ENCODE measurements around the gene INPP4A.

The INPP4A gene

DNA sequence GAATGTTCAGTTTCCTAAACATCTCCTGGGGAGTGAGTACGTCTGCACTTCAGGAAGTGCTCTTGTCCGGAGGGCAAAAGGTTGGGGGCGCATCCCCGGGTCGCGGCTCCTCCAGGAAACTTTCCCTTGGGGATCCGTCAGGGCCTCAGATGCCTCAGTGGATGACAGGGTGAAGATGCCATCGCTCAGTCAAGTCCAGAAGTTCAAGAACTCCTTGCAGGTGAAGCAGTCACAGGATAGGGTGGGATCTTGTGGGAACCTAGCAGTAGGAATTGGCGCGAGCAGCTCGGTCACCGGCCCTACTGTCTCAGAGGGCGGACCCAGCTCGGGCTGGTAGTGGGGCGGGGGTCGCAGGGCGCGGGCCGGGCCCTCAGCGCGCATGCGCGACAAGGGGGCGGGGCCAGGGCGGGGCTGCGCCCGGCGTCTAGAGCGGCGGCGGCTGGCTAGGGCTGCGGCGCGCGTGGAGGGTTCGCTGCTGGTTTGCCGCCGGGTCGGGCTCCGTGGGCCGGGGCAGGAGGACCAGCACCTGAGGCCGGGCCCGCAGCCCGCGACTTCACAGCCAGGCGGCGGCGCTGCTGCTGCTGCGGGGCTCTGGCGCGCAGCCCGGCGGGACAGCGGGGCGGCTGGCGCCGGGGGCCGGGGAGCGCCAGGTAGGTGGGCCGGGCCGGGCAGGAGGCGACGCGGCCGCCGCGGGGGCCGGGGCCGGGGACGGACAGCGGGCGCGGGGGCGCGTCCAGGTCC, at the start of gene INPP4A:
TSS of gene INPP4A (plus strand) at position 423 of the 741 bp plus-strand sequence. CDS start 75,191 bp downstream, outside the sequence.
- TF ChIP-seq, protein P1, sequence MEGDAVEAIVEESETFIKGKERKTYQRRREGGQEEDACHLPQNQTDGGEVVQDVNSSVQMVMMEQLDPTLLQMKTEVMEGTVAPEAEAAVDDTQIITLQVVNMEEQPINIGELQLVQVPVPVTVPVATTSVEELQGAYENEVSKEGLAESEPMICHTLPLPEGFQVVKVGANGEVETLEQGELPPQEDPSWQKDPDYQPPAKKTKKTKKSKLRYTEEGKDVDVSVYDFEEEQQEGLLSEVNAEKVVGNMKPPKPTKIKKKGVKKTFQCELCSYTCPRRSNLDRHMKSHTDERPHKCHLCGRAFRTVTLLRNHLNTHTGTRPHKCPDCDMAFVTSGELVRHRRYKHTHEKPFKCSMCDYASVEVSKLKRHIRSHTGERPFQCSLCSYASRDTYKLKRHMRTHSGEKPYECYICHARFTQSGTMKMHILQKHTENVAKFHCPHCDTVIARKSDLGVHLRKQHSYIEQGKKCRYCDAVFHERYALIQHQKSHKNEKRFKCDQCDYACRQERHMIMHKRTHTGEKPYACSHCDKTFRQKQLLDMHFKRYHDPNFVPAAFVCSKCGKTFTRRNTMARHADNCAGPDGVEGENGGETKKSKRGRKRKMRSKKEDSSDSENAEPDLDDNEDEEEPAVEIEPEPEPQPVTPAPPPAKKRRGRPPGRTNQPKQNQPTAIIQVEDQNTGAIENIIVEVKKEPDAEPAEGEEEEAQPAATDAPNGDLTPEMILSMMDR (conservative IDR thresholded peaks at IDR 0.05), result peak; percentile 66
- H3K27ac ChIP-seq, result peak within 1 kb of the TSS; percentile 82

DNA sequence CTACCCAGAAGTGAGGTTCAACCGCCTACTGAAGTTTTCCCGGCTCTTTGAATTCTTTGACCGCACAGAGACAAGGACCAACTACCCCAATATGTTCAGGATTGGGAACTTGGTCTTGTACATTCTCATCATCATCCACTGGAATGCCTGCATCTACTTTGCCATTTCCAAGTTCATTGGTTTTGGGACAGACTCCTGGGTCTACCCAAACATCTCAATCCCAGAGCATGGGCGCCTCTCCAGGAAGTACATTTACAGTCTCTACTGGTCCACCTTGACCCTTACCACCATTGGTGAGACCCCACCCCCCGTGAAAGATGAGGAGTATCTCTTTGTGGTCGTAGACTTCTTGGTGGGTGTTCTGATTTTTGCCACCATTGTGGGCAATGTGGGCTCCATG, 48.7 kb upstream of the INPP4A start:
- TF ChIP-seq, protein P1 (conservative IDR thresholded peaks at IDR 0.05), result no peak
- no peak overlapping the region for H3K27ac ChIP-seq

DNA sequence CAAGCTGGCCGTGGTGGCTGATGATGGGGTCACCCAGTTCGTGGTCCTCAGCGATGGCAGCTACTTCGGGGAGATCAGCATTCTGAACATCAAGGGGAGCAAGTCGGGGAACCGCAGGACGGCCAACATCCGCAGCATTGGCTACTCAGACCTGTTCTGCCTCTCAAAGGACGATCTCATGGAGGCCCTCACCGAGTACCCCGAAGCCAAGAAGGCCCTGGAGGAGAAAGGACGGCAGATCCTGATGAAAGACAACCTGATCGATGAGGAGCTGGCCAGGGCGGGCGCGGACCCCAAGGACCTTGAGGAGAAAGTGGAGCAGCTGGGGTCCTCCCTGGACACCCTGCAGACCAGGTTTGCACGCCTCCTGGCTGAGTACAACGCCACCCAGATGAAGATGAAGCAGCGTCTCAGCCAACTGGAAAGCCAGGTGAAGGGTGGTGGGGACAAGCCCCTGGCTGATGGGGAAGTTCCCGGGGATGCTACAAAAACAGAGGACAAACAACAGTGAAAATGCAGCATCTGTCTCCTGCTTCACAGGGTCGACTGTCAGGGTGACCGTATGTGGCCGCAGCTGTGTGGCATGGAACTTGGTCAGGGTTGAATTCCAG, 47.8 kb upstream of the INPP4A start:
- TF ChIP-seq, protein P1 (conservative IDR thresholded peaks at IDR 0.05), result no peak
- H3K27ac ChIP-seq, result no peak overlapping the region

DNA sequence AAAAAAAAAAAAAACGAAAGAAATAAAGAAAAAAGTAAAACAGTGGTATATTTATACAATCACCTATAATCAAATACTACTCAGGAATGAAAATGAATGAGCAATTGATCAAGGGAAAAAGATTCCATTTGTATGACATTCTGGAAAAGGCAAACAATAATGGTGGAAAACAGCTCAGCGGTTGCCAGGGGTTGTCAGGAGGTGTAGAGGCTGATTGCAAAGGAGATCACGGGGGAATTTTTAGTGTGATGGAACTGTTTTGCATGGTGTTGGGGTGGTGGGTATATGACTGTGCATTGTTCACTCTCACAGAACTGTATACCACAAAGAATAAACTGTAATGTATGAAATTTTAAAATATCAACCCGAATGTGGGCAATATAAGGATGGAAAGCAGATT, 45.5 kb upstream of the INPP4A start:
- TF ChIP-seq, protein P1 (conservative IDR thresholded peaks at IDR 0.05), result no peak
- no peak overlapping the region for H3K27ac ChIP-seq

DNA sequence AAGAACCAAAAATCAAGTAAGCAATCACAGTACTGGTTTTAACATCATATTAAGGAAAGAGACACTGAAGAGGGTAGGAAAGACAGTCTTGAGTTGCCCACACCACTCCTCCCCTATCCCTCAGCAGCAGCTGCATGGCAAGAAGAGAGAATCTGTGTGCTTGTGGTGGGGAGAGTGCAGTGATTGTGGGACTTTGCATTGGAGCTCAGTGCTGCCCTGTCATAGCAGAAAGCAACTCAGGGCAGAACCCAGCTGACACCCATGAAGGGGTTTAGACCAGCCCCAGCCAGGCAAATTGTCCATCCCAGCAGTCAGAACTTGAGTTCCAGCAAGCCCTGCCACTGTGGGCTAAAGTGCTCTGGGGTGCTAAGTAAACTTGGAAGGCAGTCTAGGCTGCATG, 40.8 kb upstream of the INPP4A start:
- H3K27ac ChIP-seq, result no peak overlapping the region
- TF ChIP-seq, protein P1 (conservative IDR thresholded peaks at IDR 0.05), result no peak

DNA sequence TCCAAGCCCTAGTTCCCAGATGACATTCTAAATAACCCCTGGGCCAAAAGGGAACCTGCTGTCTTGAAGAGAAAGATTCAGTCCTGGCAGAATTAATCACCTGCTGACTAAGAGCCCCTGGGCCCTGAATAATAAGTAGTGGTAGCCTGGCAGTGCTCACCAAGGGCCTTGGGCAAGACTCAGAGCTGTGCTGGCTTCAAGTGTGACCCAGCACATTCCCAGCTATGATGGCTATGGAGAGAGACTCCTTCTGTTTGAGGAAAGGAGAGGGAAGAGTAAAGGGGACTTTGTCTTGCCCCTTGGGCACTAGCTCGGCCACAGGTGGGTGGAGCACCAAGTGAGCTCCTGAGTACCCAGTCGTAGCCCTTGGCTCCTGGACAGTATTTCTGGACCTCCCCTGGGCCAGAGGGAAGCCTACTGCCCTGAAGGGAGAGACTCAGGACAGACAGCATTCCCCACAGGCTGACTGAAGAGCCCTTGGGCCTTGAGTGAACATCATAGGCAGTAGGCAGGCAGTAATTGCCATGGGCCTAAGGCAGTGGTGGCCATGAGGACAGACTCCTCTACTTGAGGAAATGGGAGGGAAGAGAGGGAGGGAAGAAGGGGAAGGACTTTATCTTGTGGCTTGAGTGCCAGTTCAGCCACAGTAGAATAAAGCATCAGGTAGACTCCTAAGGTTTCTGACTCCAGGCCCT, 40.0 kb upstream of the INPP4A start:
- no peak overlapping the region for H3K27ac ChIP-seq
- TF ChIP-seq, protein P1 (conservative IDR thresholded peaks at IDR 0.05), result no peak

DNA sequence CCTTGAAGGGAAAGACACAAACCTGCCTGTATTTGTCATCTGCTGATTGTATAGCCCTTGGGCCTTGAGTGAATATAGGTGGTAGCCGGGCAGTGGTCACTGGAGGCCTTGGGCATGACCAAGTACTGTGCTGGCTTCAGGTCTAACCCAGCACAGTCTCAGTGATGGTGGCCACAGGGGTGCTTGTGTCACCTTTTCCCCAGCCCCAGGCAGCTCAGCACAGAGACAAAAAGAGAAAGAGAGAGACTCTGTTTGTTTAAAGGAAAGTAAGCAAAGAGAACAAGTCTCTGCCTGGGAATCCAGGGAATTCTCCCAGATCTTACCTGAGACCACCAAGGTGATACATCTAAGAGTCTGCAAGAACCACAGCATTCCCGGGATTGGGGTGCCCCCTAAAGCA, 39.4 kb upstream of the INPP4A start:
- TF ChIP-seq, protein P1 (conservative IDR thresholded peaks at IDR 0.05), result no peak
- no peak overlapping the region for H3K27ac ChIP-seq
